HCT116 (cell line): ENCODE measurements around the gene INTS4.

ENCODE experiments used
- EZH2 ChIP-seq: fragments of 200-600 bp; sonication (generic); IDR thresholded peaks from 2 replicates; pipeline ENCODE4 v1.6.1; 2017; ENCODE audit warnings: antibody characterized with exemption, mixed run types
- EZH2phosphoT487 ChIP-seq: fragments of 200-600 bp; IDR thresholded peaks from 2 replicates; pipeline ENCODE4 v1.6.1; 2018; ENCODE audit warnings: antibody characterized with exemption, borderline replicate concordance
- POLR2A ChIP-seq: IDR thresholded peaks from 2 replicates; pipeline ENCODE4 v1.7.0; 2011; ENCODE audit warnings: borderline replicate concordance; ENCODE audit not compliant: insufficient read depth, insufficient read length; ENCODE audit errors: extremely low read depth
- POLR2AphosphoS5 ChIP-seq: IDR thresholded peaks from 2 replicates; pipeline ENCODE4 v1.6.1; 2011; ENCODE audit warnings: mild to moderate bottlenecking, low read depth, low read length, moderate library complexity
- RAD21 ChIP-seq: IDR thresholded peaks from 2 replicates; pipeline ENCODE4 v1.6.1; 2012; ENCODE audit warnings: low read depth, mild to moderate bottlenecking
- SIN3A ChIP-seq: IDR thresholded peaks from 2 replicates; pipeline ENCODE4 v1.6.1; 2012; ENCODE audit warnings: low read depth
- SP1 ChIP-seq: IDR thresholded peaks from 2 replicates; pipeline ENCODE4 v1.6.1; 2012; ENCODE audit warnings: low read depth
- ZNF274 ChIP-seq: fragments of 200-500 bp; sonication (Bioruptor generic); IDR thresholded peaks from 2 replicates; pipeline ENCODE4 v1.6.1; 2014; ENCODE audit warnings: mild to moderate bottlenecking, low read depth, low read length, inconsistent platforms
- TF ChIP-seq, protein P1 (sequence below), 3 experiments: fragments of 200-600 bp in 1 of 3; sonication (generic) in 1 of 3; IDR thresholded peaks in 2 of 3; conservative IDR thresholded peaks in 1 of 3; 2 replicates each; pipeline ENCODE4 v1.5.1; 2012 to 2017; ENCODE audit warnings: low read depth in 2 of 3, low read length in 2 of 3, antibody characterized with exemption in 1 of 3, borderline replicate concordance in 1 of 3, control low read depth in 1 of 3, mild to moderate bottlenecking in 1 of 3, mixed read lengths in 1 of 3, mixed run types in 1 of 3, moderate library complexity in 1 of 3; ENCODE audit not compliant: insufficient read depth in 1 of 3
- TF ChIP-seq, protein P2 (sequence below): IDR thresholded peaks from 2 replicates; pipeline ENCODE4 v1.6.1; 2012; ENCODE audit warnings: low read depth
- TF ChIP-seq, protein P3 (sequence below): IDR thresholded peaks from 2 replicates; pipeline ENCODE4 v1.6.1; 2012

DNA sequence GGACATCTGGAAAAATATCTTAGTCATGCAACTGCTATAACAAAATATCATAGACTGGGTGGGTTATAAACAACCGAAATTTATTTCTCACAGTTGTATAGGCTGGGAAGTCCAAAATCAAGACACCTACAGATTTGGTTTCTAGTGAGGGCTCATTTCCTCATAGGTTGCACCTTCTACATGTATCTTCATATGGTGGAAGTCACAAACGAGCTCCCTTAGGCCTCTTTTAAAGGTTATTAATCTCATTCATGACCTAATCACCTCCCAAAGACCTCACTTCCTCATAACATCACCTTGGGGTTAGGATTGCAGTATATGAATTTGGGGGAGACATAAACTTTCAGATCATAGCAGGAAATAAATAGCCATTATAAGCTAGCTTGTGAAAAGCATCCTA, 85.2 kb downstream of the INTS4 start:
- TF ChIP-seq EZH2phosphoT487 (no peak), SP1 (no peak), POLR2AphosphoS5 (no peak), EZH2 (no peak), SIN3A (no peak), POLR2A (no peak), RAD21 (no peak), ZNF274 (no peak)
- TF ChIP-seq, protein P1, sequence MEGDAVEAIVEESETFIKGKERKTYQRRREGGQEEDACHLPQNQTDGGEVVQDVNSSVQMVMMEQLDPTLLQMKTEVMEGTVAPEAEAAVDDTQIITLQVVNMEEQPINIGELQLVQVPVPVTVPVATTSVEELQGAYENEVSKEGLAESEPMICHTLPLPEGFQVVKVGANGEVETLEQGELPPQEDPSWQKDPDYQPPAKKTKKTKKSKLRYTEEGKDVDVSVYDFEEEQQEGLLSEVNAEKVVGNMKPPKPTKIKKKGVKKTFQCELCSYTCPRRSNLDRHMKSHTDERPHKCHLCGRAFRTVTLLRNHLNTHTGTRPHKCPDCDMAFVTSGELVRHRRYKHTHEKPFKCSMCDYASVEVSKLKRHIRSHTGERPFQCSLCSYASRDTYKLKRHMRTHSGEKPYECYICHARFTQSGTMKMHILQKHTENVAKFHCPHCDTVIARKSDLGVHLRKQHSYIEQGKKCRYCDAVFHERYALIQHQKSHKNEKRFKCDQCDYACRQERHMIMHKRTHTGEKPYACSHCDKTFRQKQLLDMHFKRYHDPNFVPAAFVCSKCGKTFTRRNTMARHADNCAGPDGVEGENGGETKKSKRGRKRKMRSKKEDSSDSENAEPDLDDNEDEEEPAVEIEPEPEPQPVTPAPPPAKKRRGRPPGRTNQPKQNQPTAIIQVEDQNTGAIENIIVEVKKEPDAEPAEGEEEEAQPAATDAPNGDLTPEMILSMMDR (IDR thresholded peaks at IDR 0.05 in 2 of 3, conservative IDR thresholded peaks at IDR 0.05 in 1 of 3; ENCODE audit: borderline replicate concordance in 1 of 3, insufficient read depth in 1 of 3, low read depth in 2 of 3, low read length in 2 of 3): no peak
- TF ChIP-seq, protein P2, sequence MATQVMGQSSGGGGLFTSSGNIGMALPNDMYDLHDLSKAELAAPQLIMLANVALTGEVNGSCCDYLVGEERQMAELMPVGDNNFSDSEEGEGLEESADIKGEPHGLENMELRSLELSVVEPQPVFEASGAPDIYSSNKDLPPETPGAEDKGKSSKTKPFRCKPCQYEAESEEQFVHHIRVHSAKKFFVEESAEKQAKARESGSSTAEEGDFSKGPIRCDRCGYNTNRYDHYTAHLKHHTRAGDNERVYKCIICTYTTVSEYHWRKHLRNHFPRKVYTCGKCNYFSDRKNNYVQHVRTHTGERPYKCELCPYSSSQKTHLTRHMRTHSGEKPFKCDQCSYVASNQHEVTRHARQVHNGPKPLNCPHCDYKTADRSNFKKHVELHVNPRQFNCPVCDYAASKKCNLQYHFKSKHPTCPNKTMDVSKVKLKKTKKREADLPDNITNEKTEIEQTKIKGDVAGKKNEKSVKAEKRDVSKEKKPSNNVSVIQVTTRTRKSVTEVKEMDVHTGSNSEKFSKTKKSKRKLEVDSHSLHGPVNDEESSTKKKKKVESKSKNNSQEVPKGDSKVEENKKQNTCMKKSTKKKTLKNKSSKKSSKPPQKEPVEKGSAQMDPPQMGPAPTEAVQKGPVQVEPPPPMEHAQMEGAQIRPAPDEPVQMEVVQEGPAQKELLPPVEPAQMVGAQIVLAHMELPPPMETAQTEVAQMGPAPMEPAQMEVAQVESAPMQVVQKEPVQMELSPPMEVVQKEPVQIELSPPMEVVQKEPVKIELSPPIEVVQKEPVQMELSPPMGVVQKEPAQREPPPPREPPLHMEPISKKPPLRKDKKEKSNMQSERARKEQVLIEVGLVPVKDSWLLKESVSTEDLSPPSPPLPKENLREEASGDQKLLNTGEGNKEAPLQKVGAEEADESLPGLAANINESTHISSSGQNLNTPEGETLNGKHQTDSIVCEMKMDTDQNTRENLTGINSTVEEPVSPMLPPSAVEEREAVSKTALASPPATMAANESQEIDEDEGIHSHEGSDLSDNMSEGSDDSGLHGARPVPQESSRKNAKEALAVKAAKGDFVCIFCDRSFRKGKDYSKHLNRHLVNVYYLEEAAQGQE: no peak
- TF ChIP-seq, protein P3, sequence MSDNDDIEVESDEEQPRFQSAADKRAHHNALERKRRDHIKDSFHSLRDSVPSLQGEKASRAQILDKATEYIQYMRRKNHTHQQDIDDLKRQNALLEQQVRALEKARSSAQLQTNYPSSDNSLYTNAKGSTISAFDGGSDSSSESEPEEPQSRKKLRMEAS: no peak
